ENCODE data around the gene ENPEP. TPM values are rescaled to one million over a fixed set of nuclear protein-coding genes. Genes with fewer than 3 reads are reported as not detected.
"Not testable (repeated sequence)": the region's sequence is repeated elsewhere in the genome, so short reads cannot be mapped to it uniquely, and the experiment has no call there.

The ENPEP gene
- total and polyA plus RNA-seq, 5 donors from 2014 or later, result 0.25 to 0.31 TPM; not detected in 3

DNA sequence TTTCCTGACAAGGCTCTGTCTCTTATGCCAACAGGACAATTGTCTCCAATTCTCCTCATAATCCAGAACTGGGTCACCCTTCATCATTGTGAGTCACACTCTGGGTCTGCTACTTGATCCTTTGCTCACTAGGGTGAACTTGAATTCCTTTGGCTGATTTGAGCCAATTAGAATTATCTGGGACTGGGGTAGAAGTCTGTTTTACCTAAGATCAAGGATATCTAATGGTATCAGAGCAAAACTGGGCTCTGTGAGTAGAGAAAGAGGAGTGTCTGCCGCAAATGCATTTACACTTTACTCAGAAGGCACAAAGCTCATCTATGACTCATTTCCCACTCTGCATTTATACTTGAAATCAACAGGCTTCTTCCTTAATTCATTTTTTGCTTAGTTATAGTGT is 74.3 kb downstream of the ENPEP start:
- H3K36me3 Mint-ChIP-seq, result no peaks in the 10 kb centered on the region
- Histone ChIP-seq H3K9me3 (ENCODE audit: control insufficient read depth in 2 of 2, low read length in 2 of 2) (no peaks in the 10 kb centered on the region), H3K4me3 (ENCODE audit: low read depth, low read length) (no peak overlapping the region), H3K4me1 (ENCODE audit: control insufficient read depth, insufficient read depth, low read length, poor library complexity, severe bottlenecking) (no peaks in the 10 kb centered on the region), H3K27ac (ENCODE audit: insufficient read depth, low read length, poor library complexity, severe bottlenecking) (no peak overlapping the region), H3K36me3 (ENCODE audit: control insufficient read depth, insufficient read depth, low read length) (no peaks in the 10 kb centered on the region), H3K27me3 (ENCODE audit: control insufficient read depth, insufficient read depth, low read length) (peaks cover 1% of the 10 kb centered on the region)
- H3K27me3 Mint-ChIP-seq, result peaks cover 9% of the 10 kb centered on the region
- DNase-seq, result no peak
- no peak for ATAC-seq (ENCODE audit: low read depth in 2 of 2)
- no peaks in the 10 kb centered on the region for H3K9me3 Mint-ChIP-seq
- no peaks in the 10 kb centered on the region for H3K4me1 Mint-ChIP-seq
- no peak overlapping the region for H3K4me3 Mint-ChIP-seq
- H3K27ac Mint-ChIP-seq, result no peak overlapping the region

DNA sequence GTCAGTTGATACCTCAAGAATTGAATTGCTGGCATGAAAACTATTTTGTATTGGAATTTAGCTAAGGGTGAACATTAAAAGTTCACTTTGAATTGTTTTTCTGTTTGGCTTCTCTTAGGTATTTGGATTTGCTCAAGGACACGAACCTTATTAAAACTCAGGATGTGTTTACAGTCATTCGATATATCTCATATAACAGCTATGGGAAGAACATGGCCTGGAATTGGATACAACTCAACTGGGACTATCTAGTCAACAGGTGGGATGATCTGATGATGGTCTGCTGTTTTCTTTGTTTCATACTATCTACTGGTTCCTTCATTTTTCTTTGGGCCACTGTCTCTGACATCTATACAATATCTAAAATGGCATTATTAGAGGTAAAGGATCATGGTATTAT is 77.2 kb downstream of the ENPEP start:
- Mint-ChIP-seq H3K27ac (no peak overlapping the region), H3K36me3 (no peaks in the 10 kb centered on the region), H3K4me3 (no peak overlapping the region), H3K4me1 (no peaks in the 10 kb centered on the region), H3K9me3 (peaks cover 0 to 2% (median 0%) of the 10 kb centered on the region in 7 donors), H3K27me3 (peaks cover 4% of the 10 kb centered on the region)
- Histone ChIP-seq H3K36me3 (ENCODE audit: control insufficient read depth, insufficient read depth, low read length) (no peaks in the 10 kb centered on the region), H3K4me3 (ENCODE audit: low read depth, low read length) (no peak overlapping the region), H3K27me3 (ENCODE audit: control insufficient read depth, insufficient read depth, low read length) (peaks cover 1% of the 10 kb centered on the region), H3K4me1 (ENCODE audit: control insufficient read depth, insufficient read depth, low read length, poor library complexity, severe bottlenecking) (no peaks in the 10 kb centered on the region), H3K9me3 (ENCODE audit: control insufficient read depth in 2 of 2, low read length in 2 of 2) (no peaks in the 10 kb centered on the region), H3K27ac (ENCODE audit: insufficient read depth, low read length, poor library complexity, severe bottlenecking) (no peak overlapping the region)
- no peak for ATAC-seq (ENCODE audit: low read depth in 2 of 2)
- no peak for DNase-seq

DNA sequence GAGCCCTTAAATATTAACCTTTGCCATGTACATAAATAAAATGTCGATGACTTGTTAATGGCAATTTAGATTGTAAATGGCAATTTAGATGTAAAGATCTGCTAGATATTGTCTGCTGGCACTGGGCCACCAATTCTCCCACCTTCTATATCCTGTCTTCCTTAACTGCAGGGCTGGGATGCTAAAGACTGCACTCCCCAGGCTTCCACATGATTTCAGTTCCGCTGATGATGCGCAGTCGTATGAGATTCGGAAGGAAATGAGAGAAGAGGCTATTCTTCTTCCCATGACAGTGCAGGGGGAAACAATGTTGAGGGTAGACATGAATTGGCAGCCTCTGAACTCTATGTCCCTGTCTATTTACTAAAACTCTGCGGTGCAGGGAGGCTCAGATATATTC is 91.3 kb downstream of the ENPEP start:
- DNase-seq (no peak), ATAC-seq (ENCODE audit: low read depth in 2 of 2) (no peak)
- Mint-ChIP-seq H3K27ac (peak overlapping the region in 1 of 3 donors; percentile 45), H3K27me3 (peaks cover 11% of the 10 kb centered on the region), H3K36me3 (no peaks in the 10 kb centered on the region), H3K4me3 (no peak overlapping the region), H3K4me1 (no peaks in the 10 kb centered on the region), H3K9me3 (peaks cover 0 to 3% (median 0%) of the 10 kb centered on the region in 7 donors)
- Histone ChIP-seq H3K9me3 (ENCODE audit: control insufficient read depth in 2 of 2, low read length in 2 of 2) (no peaks in the 10 kb centered on the region), H3K27me3 (ENCODE audit: control insufficient read depth, insufficient read depth, low read length) (no peaks in the 10 kb centered on the region), H3K27ac (ENCODE audit: insufficient read depth, low read length, poor library complexity, severe bottlenecking) (no peak overlapping the region), H3K4me3 (ENCODE audit: low read depth, low read length) (no peak overlapping the region), H3K4me1 (ENCODE audit: control insufficient read depth, insufficient read depth, low read length, poor library complexity, severe bottlenecking) (no peaks in the 10 kb centered on the region), H3K36me3 (ENCODE audit: control insufficient read depth, insufficient read depth, low read length) (no peaks in the 10 kb centered on the region)

DNA sequence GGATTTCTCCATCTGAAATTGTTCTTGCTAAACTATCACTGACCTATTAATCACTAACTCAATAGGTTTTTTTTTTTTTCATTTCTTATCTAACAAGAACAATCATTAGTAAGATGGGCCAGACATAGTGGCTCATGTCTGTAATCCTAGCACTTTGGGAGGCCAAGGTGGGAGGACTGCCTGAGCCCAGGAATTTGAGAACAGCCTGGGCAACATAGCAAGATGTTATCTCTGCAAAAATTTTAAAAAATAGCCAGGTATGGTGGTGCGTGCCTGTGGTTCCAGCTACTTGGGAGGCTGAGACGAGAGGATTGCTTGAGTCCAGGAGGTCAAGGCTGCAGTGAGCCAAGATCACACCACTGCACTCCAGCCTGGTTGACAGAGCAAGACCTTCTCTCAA is 100.7 kb downstream of the ENPEP start:
- not testable (repeated sequence) for DNase-seq; H3K36me3 Mint-ChIP-seq; H3K27ac Mint-ChIP-seq; H3K4me1 ChIP-seq (ENCODE audit: control insufficient read depth, insufficient read depth, low read length, poor library complexity, severe bottlenecking); H3K9me3 Mint-ChIP-seq; H3K27me3 Mint-ChIP-seq; H3K36me3 ChIP-seq (ENCODE audit: control insufficient read depth, insufficient read depth, low read length); ATAC-seq (ENCODE audit: low read depth in 2 of 2); H3K4me1 Mint-ChIP-seq; H3K27ac ChIP-seq (ENCODE audit: insufficient read depth, low read length, poor library complexity, severe bottlenecking); H3K9me3 ChIP-seq (ENCODE audit: control insufficient read depth in 2 of 2, low read length in 2 of 2); H3K4me3 Mint-ChIP-seq; H3K27me3 ChIP-seq (ENCODE audit: control insufficient read depth, insufficient read depth, low read length); H3K4me3 ChIP-seq (ENCODE audit: low read depth, low read length)

DNA sequence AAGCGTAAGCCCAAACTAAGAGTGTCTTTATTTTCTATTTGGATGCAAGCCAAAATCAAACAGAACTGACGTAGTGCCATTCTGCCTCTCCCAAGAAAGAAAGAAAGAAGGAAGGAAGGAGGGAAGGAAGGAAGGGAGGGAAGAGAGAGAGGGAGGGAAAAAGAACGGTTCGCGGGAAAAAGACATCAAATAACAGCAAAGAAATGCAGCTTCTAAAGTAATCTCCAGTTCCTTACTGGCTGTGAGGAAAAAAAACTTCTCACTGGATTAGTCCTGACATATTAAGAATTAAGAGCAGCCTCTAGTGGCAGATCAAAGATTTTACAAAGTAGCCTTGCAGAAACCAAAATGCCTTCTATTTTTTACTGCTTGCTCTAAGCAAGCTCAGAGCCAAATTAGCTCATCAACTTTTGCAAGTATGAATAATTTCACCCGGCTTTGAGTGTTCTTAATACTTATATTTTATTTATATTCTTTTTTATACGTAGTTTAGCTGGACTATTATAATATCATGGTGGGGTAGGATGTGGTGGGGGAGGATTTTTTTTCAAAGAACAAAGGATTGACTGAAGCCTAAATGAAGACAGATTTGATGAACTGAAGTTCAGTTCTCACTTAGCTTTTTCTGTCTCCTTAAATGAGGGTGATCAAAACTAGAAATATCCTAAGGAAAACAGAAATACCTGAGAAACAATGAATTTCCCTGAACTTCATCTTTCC is 110.3 kb downstream of the ENPEP start:
- no peak overlapping the region for H3K27ac Mint-ChIP-seq
- Histone ChIP-seq H3K27me3 (ENCODE audit: control insufficient read depth, insufficient read depth, low read length) (no peaks in the 10 kb centered on the region), H3K36me3 (ENCODE audit: control insufficient read depth, insufficient read depth, low read length) (no peaks in the 10 kb centered on the region), H3K4me3 (ENCODE audit: low read depth, low read length) (no peak overlapping the region), H3K27ac (ENCODE audit: insufficient read depth, low read length, poor library complexity, severe bottlenecking) (no peak overlapping the region), H3K4me1 (ENCODE audit: control insufficient read depth, insufficient read depth, low read length, poor library complexity, severe bottlenecking) (no peaks in the 10 kb centered on the region), H3K9me3 (ENCODE audit: control insufficient read depth in 2 of 2, low read length in 2 of 2) (no peaks in the 10 kb centered on the region)
- ATAC-seq (ENCODE audit: low read depth in 2 of 2) (no peak), DNase-seq (peak in 1 of 3 donors; percentile 2)
- H3K4me1 Mint-ChIP-seq, result no peaks in the 10 kb centered on the region
- peaks cover 14% of the 10 kb centered on the region for H3K27me3 Mint-ChIP-seq
- peaks cover 0 to 2% (median 0%) of the 10 kb centered on the region in 7 donors for H3K9me3 Mint-ChIP-seq
- H3K36me3 Mint-ChIP-seq, result no peaks in the 10 kb centered on the region
- no peak overlapping the region for H3K4me3 Mint-ChIP-seq

DNA sequence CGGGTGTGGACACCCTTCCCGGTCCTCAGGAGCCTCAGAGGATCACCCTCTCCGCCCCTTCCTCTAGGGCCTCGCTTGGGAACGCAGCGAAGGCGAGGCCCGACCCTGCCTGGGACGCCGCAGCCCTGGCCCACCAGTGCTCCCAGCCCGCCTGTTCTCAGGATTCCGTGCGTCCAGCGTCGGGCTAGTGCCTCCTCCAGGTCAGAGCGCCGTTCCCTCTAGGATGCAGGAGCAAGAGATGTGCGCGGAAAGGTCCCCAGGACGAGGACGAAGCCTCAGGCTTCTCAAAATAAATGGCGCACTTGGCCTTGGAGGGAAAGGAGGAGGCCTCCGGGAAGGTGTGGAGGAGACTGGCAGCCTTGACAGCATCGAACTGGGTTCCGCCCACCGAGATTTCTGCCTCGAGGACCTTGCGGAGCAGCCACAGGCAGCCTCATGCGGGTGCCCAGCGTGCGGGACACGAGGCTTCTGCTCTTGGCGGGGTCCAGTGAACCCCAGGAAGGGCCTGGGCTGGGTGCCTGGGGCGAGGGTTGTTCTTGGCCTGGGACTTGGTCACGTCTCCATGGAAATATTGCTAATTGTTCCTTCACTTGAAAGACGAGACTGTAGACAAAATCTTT is 111.8 kb downstream of the ENPEP start:
- Histone ChIP-seq H3K27ac (ENCODE audit: insufficient read depth, low read length, poor library complexity, severe bottlenecking) (no peak overlapping the region), H3K9me3 (ENCODE audit: control insufficient read depth in 2 of 2, low read length in 2 of 2) (no peaks in the 10 kb centered on the region), H3K4me1 (ENCODE audit: control insufficient read depth, insufficient read depth, low read length, poor library complexity, severe bottlenecking) (no peaks in the 10 kb centered on the region), H3K27me3 (ENCODE audit: control insufficient read depth, insufficient read depth, low read length) (no peaks in the 10 kb centered on the region), H3K4me3 (ENCODE audit: low read depth, low read length) (no peak overlapping the region), H3K36me3 (ENCODE audit: control insufficient read depth, insufficient read depth, low read length) (no peaks in the 10 kb centered on the region)
- ATAC-seq (ENCODE audit: low read depth in 2 of 2), result no peak
- Mint-ChIP-seq H3K36me3 (no peaks in the 10 kb centered on the region), H3K27me3 (peaks cover 8% of the 10 kb centered on the region), H3K9me3 (peaks cover 0 to 2% (median 0%) of the 10 kb centered on the region in 7 donors), H3K4me3 (no peak overlapping the region), H3K27ac (no peak overlapping the region), H3K4me1 (no peaks in the 10 kb centered on the region)
- DNase-seq, result no peak

DNA sequence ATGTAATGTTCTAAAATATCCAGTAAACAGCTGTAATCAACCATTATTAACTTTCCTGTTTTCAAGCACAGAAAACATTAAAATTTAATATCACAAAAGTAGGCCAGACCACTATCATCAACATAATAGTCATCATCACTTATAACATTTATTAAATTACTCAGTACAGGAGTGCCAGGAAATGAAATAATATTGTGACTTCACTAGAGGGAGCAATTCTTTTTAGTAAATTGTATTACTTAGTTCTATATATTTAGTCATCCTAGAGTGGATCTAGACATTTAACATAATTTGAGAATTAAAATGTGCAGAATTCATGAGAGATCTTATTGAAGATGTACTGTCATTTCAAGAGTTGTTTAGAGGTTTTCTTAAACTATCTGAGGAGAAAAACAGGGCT is 113.3 kb downstream of the ENPEP start:
- H3K9me3 ChIP-seq (ENCODE audit: control insufficient read depth in 2 of 2, low read length in 2 of 2), result no peaks in the 10 kb centered on the region
- ATAC-seq (ENCODE audit: low read depth in 2 of 2), result no peak
- H3K4me3 ChIP-seq (ENCODE audit: low read depth, low read length), result no peak overlapping the region
- DNase-seq, result no peak
- Mint-ChIP-seq H3K27me3 (peaks cover 8% of the 10 kb centered on the region), H3K4me3 (no peak overlapping the region), H3K36me3 (no peaks in the 10 kb centered on the region), H3K4me1 (no peaks in the 10 kb centered on the region), H3K27ac (no peak overlapping the region), H3K9me3 (no peaks in the 10 kb centered on the region)
- H3K4me1 ChIP-seq (ENCODE audit: control insufficient read depth, insufficient read depth, low read length, poor library complexity, severe bottlenecking), result no peaks in the 10 kb centered on the region
- no peaks in the 10 kb centered on the region for H3K27me3 ChIP-seq (ENCODE audit: control insufficient read depth, insufficient read depth, low read length)
- no peaks in the 10 kb centered on the region for H3K36me3 ChIP-seq (ENCODE audit: control insufficient read depth, insufficient read depth, low read length)
- no peak overlapping the region for H3K27ac ChIP-seq (ENCODE audit: insufficient read depth, low read length, poor library complexity, severe bottlenecking)

DNA sequence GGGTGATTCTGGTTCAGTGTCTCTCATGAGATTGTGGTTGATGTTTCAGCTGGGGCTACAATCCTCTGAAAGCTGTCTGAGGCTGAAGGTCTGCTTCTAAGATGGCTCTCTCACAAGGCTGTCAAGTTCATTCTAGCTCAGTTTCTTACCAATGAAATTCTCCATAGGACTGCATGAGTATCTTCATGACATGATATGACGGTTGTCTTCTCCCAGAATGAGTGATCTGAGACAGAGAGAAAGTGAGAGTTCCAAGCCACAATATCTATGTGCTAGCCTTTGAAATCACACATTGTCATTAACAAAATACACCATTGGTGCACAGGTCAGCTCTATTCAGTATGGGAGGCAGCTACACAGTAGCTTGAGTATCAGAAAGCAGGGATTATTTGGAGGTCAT is 119.6 kb downstream of the ENPEP start:
- Histone ChIP-seq H3K9me3 (ENCODE audit: control insufficient read depth in 2 of 2, low read length in 2 of 2) (no peaks in the 10 kb centered on the region), H3K27ac (ENCODE audit: insufficient read depth, low read length, poor library complexity, severe bottlenecking) (no peak overlapping the region), H3K4me1 (ENCODE audit: control insufficient read depth, insufficient read depth, low read length, poor library complexity, severe bottlenecking) (no peaks in the 10 kb centered on the region), H3K27me3 (ENCODE audit: control insufficient read depth, insufficient read depth, low read length) (no peaks in the 10 kb centered on the region), H3K36me3 (ENCODE audit: control insufficient read depth, insufficient read depth, low read length) (no peaks in the 10 kb centered on the region), H3K4me3 (ENCODE audit: low read depth, low read length) (no peak overlapping the region)
- no peaks in the 10 kb centered on the region for H3K36me3 Mint-ChIP-seq
- H3K27me3 Mint-ChIP-seq, result no peaks in the 10 kb centered on the region
- no peak for ATAC-seq (ENCODE audit: low read depth in 2 of 2)
- DNase-seq, result no peak
- peaks cover 0 to 11% (median 3%) of the 10 kb centered on the region in 7 donors for H3K9me3 Mint-ChIP-seq
- H3K4me1 Mint-ChIP-seq, result no peaks in the 10 kb centered on the region
- H3K27ac Mint-ChIP-seq, result no peak overlapping the region
- no peak overlapping the region for H3K4me3 Mint-ChIP-seq
